Measurements from ENCODE around the gene AGBL5.

AGBL5 gene

GRCh38 chr2:27039426-27039825 is 12.0 kb upstream of the AGBL5 start:
- no peak for DNase-seq (ENCODE audit: low read depth, low spot score)
- Histone ChIP-seq H3K27ac (ENCODE audit: low read length) (no peak overlapping the region), H3K36me3 (ENCODE audit: control insufficient read depth, insufficient read depth, low read length) (peaks cover 36% of the 10 kb centered on the region), H3K9me3 (ENCODE audit: control insufficient read depth, insufficient read depth, low read length) (no peaks in the 10 kb centered on the region), H3K4me3 (ENCODE audit: low read length) (no peak overlapping the region), H3K4me1 (ENCODE audit: control insufficient read depth, insufficient read depth, low read length) (no peaks in the 10 kb centered on the region), H3K27me3 (ENCODE audit: control insufficient read depth, insufficient read depth, low read length) (no peaks in the 10 kb centered on the region)
- WGBS (ENCODE audit: insufficient coverage, insufficient read length) = no CpG with 5 or more reads among the region's 6 CpGs

- Histone ChIP-seq H3K27me3 (ENCODE audit: control insufficient read depth, insufficient read depth, low read length) (no peaks in the 10 kb centered on the region), H3K4me1 (ENCODE audit: control insufficient read depth, insufficient read depth, low read length) (no peaks in the 10 kb centered on the region), H3K27ac (ENCODE audit: low read length) (no peak overlapping the region), H3K4me3 (ENCODE audit: low read length) (no peak overlapping the region), H3K36me3 (ENCODE audit: control insufficient read depth, insufficient read depth, low read length) (peaks cover 36% of the 10 kb centered on the region), H3K9me3 (ENCODE audit: control insufficient read depth, insufficient read depth, low read length) (no peaks in the 10 kb centered on the region)
- no peak for DNase-seq (ENCODE audit: low read depth, low spot score)
- WGBS (ENCODE audit: insufficient coverage, insufficient read length) = no CpG with 5 or more reads among the region's 7 CpGs
Measured at GRCh38 chr2:27039871-27040270, 11.6 kb upstream of the AGBL5 start.

GRCh38 chr2:27040282-27040681 is 11.2 kb upstream of the AGBL5 start:
- no peaks in the 10 kb centered on the region for H3K9me3 ChIP-seq (ENCODE audit: control insufficient read depth, insufficient read depth, low read length)
- H3K4me3 ChIP-seq (ENCODE audit: low read length) = no peak overlapping the region
- no peak for DNase-seq (ENCODE audit: low read depth, low spot score)
- H3K27ac ChIP-seq (ENCODE audit: low read length) = no peak overlapping the region
- WGBS (ENCODE audit: insufficient coverage, insufficient read length) = no CpG with 5 or more reads among the region's 8 CpGs
- H3K4me1 ChIP-seq (ENCODE audit: control insufficient read depth, insufficient read depth, low read length) = no peaks in the 10 kb centered on the region
- H3K27me3 ChIP-seq (ENCODE audit: control insufficient read depth, insufficient read depth, low read length) = no peaks in the 10 kb centered on the region
- H3K36me3 ChIP-seq (ENCODE audit: control insufficient read depth, insufficient read depth, low read length) = peaks cover 36% of the 10 kb centered on the region

DNA sequence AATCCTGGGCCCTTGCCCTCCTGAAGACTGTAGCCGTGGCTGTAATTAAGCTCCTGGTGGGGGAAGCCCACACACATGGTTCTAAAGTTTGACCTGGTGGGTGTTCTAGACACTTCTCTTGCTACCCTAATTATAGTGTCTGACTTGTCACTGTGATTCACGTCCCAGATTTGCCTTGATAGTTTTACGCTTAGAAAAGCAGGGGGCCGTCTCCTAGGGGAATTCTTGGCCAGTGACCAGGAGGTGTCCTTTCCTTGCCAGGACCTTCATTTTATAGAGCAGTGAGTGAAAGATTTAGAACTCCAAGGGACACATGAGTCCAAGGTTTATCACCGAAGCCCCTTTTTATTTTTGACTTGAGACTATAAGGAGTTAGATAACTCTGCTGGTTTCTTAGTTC is 9.7 kb upstream of the AGBL5 start:
- H3K27me3 ChIP-seq (ENCODE audit: control insufficient read depth, insufficient read depth, low read length) = no peaks in the 10 kb centered on the region
- H3K27ac ChIP-seq (ENCODE audit: low read length) = no peak overlapping the region
- no peaks in the 10 kb centered on the region for H3K4me1 ChIP-seq (ENCODE audit: control insufficient read depth, insufficient read depth, low read length)
- no peak overlapping the region for H3K4me3 ChIP-seq (ENCODE audit: low read length)
- no peak for DNase-seq (ENCODE audit: low read depth, low spot score)
- no peaks in the 10 kb centered on the region for H3K9me3 ChIP-seq (ENCODE audit: control insufficient read depth, insufficient read depth, low read length)
- no CpG with 5 or more reads among the region's 5 CpGs for WGBS (ENCODE audit: insufficient coverage, insufficient read length)
- peaks cover 26% of the 10 kb centered on the region for H3K36me3 ChIP-seq (ENCODE audit: control insufficient read depth, insufficient read depth, low read length)

DNA sequence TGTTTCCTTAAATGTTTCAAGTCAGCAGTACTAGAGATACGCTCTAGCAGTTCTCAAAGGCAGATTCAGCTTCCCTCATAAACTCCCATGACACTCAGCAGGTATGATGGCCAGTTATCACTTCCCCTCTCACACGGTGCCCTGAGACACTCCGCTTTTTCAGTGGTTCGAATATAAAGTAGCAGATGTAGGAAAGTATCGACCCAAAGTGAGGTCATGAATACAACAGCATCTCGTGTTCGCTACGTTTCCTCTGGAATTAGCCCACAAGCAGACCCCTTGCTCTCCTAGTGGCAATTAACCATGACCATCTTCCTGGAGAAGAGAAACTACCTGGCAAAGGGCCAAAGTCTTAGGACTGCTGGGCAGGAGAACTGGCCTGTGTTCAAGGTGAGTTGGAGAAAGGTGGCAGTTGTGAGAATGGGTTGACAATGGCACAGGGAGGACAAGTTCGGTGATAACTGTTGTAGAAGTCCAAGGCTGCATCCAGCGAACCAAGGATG is 9.3 kb upstream of the AGBL5 start:
- DNase-seq (ENCODE audit: low read depth, low spot score) = no peak
- no CpG with 5 or more reads among the region's 10 CpGs for WGBS (ENCODE audit: insufficient coverage, insufficient read length)
- H3K27ac ChIP-seq (ENCODE audit: low read length) = no peak overlapping the region
- H3K4me1 ChIP-seq (ENCODE audit: control insufficient read depth, insufficient read depth, low read length) = no peaks in the 10 kb centered on the region
- H3K4me3 ChIP-seq (ENCODE audit: low read length) = no peak overlapping the region
- peaks cover 23% of the 10 kb centered on the region for H3K36me3 ChIP-seq (ENCODE audit: control insufficient read depth, insufficient read depth, low read length)
- no peaks in the 10 kb centered on the region for H3K9me3 ChIP-seq (ENCODE audit: control insufficient read depth, insufficient read depth, low read length)
- no peaks in the 10 kb centered on the region for H3K27me3 ChIP-seq (ENCODE audit: control insufficient read depth, insufficient read depth, low read length)

- no peaks in the 10 kb centered on the region for H3K4me1 ChIP-seq (ENCODE audit: control insufficient read depth, insufficient read depth, low read length)
- DNase-seq (ENCODE audit: low read depth, low spot score) = no peak
- WGBS (ENCODE audit: insufficient coverage, insufficient read length) = no CpG with 5 or more reads among the region's 7 CpGs
- no peak overlapping the region for H3K4me3 ChIP-seq (ENCODE audit: low read length)
- peaks cover 15% of the 10 kb centered on the region for H3K36me3 ChIP-seq (ENCODE audit: control insufficient read depth, insufficient read depth, low read length)
- H3K27ac ChIP-seq (ENCODE audit: low read length) = no peak overlapping the region
- H3K9me3 ChIP-seq (ENCODE audit: control insufficient read depth, insufficient read depth, low read length) = no peaks in the 10 kb centered on the region
- no peaks in the 10 kb centered on the region for H3K27me3 ChIP-seq (ENCODE audit: control insufficient read depth, insufficient read depth, low read length)
Measured at GRCh38 chr2:27042985-27043634, 8.4 kb upstream of the AGBL5 start.

GRCh38 chr2:27049422-27050280 is 1.8 kb upstream of the AGBL5 start:
- Histone ChIP-seq H3K4me1 (ENCODE audit: control insufficient read depth, insufficient read depth, low read length) (no peaks in the 10 kb centered on the region), H3K4me3 (ENCODE audit: low read length) (peak overlapping the region; percentile 88), H3K27ac (ENCODE audit: low read length) (no peak overlapping the region), H3K27me3 (ENCODE audit: control insufficient read depth, insufficient read depth, low read length) (no peaks in the 10 kb centered on the region), H3K36me3 (ENCODE audit: control insufficient read depth, insufficient read depth, low read length) (no peaks in the 10 kb centered on the region; the same call in 1 of the 2 replicates), H3K9me3 (ENCODE audit: control insufficient read depth, insufficient read depth, low read length) (no peaks in the 10 kb centered on the region)
- DNase-seq (ENCODE audit: low read depth, low spot score) = no peak
- WGBS (ENCODE audit: insufficient coverage, insufficient read length) = no CpG with 5 or more reads among the region's 52 CpGs

- Histone ChIP-seq H3K27me3 (ENCODE audit: control insufficient read depth, insufficient read depth, low read length) (no peaks in the 10 kb centered on the region), H3K27ac (ENCODE audit: low read length) (no peak overlapping the region), H3K4me3 (ENCODE audit: low read length) (peak overlapping the region; percentile 88; the same call in 1 of the 2 replicates), H3K36me3 (ENCODE audit: control insufficient read depth, insufficient read depth, low read length) (peaks cover 3% of the 10 kb centered on the region; the same call in 1 of the 2 replicates), H3K9me3 (ENCODE audit: control insufficient read depth, insufficient read depth, low read length) (no peaks in the 10 kb centered on the region), H3K4me1 (ENCODE audit: control insufficient read depth, insufficient read depth, low read length) (no peaks in the 10 kb centered on the region)
- WGBS (ENCODE audit: insufficient coverage, insufficient read length) = no CpG with 5 or more reads among the region's 48 CpGs
- DNase-seq (ENCODE audit: low read depth, low spot score) = peak; percentile 80
Measured at GRCh38 chr2:27050281-27050995, 1.0 kb upstream of the AGBL5 start.

- no peak for DNase-seq (ENCODE audit: low read depth, low spot score)
- no peaks in the 10 kb centered on the region for H3K27me3 ChIP-seq (ENCODE audit: control insufficient read depth, insufficient read depth, low read length)
- H3K36me3 ChIP-seq (ENCODE audit: control insufficient read depth, insufficient read depth, low read length) = peaks cover 6% of the 10 kb centered on the region; the same call in 1 of the 2 replicates
- H3K9me3 ChIP-seq (ENCODE audit: control insufficient read depth, insufficient read depth, low read length) = no peaks in the 10 kb centered on the region
- no CpG with 5 or more reads among the region's 24 CpGs for WGBS (ENCODE audit: insufficient coverage, insufficient read length)
- H3K27ac ChIP-seq (ENCODE audit: low read length) = no peak overlapping the region
- no peaks in the 10 kb centered on the region for H3K4me1 ChIP-seq (ENCODE audit: control insufficient read depth, insufficient read depth, low read length)
- H3K4me3 ChIP-seq (ENCODE audit: low read length) = peak overlapping the region; percentile 88
Measured at GRCh38 chr2:27051902-27052645, 606 bp downstream of the AGBL5 start.

DNA sequence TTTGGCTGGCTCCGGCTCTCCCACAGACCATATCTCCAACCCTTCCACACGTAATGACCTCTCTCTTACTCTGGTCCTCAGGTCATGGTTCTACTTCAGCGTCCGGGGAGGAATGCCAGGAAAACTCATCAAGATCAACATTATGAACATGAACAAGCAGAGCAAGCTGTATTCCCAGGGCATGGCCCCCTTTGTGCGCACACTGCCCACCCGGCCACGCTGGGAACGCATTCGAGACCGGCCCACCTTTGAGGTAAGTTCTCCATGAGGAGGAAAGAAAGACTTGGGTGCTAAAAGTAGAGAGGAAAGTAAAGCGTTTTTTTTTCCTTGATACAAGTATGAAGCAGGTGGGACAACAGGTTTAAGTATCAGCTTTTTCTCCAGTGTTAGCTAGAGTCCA is 1.9 kb downstream of the AGBL5 start:
- peaks cover 6% of the 10 kb centered on the region; the same call in 1 of the 2 replicates for H3K36me3 ChIP-seq (ENCODE audit: control insufficient read depth, insufficient read depth, low read length)

More for the DNA sequence above, 1.9 kb downstream of the AGBL5 start:
- DNase-seq (ENCODE audit: low read depth, low spot score) = no peak
- no CpG with 5 or more reads among the region's 11 CpGs for WGBS (ENCODE audit: insufficient coverage, insufficient read length)
- Histone ChIP-seq H3K4me1 (ENCODE audit: control insufficient read depth, insufficient read depth, low read length) (no peaks in the 10 kb centered on the region), H3K4me3 (ENCODE audit: low read length) (no peak overlapping the region), H3K27ac (ENCODE audit: low read length) (no peak overlapping the region), H3K9me3 (ENCODE audit: control insufficient read depth, insufficient read depth, low read length) (no peaks in the 10 kb centered on the region), H3K27me3 (ENCODE audit: control insufficient read depth, insufficient read depth, low read length) (no peaks in the 10 kb centered on the region)

Measured in iPS DF 6.9 (cell line).